Ovary (tissue), 9 donors: ENCODE data around the gene ARHGEF25. TPM values are rescaled to one million over a fixed set of nuclear protein-coding genes. Genes with fewer than 3 reads are reported as not detected.
"Not testable (repeated sequence)": the region's sequence is repeated elsewhere in the genome, so short reads cannot be mapped to it uniquely, and the experiment has no call there.

Experiments used
- DNase-seq, 5 donors: peaks; one replicate each; pipeline ENCODE4 v3.0.0-alpha.2; 2019 to 2020
- H3K27ac ChIP-seq, 2 donors: fragments of 200-600 bp; one replicate each; pipeline versions ENCODE4 v1.5.1 to v1.8.0; 2019 to 2022
- H3K27me3 ChIP-seq: fragments of 200-600 bp; one replicate; pipeline ENCODE4 v1.8.0; 2022
- H3K36me3 ChIP-seq: fragments of 200-600 bp; sonication (generic); one replicate; pipeline ENCODE4 v1.5.1; 2019
- H3K4me1 ChIP-seq: one replicate; pipeline ENCODE4 v1.8.1; 2013; ENCODE audit warnings: mild to moderate bottlenecking, moderate library complexity; ENCODE audit not compliant: insufficient read depth
- H3K4me3 ChIP-seq: fragments of 200-600 bp; sonication (generic); one replicate; pipeline ENCODE4 v1.5.1; 2017
- H3K9me3 ChIP-seq, 2 donors: fragments of 200-600 bp in 1 of 2; sonication (generic) in 1 of 2; one replicate each; pipeline versions ENCODE4 v1.5.1 to v1.8.1; 2013 to 2019; ENCODE audit warnings: mild to moderate bottlenecking in 1 of 2, moderate library complexity in 1 of 2
- CTCF ChIP-seq, 3 donors: fragments of 450-650 bp in 2 of 3; fragments of 200-600 bp in 1 of 3; IDR thresholded peaks; one replicate each; pipeline versions ENCODE4 v1.5.1 to v1.8.0; 2016 to 2022; ENCODE audit warnings: antibody characterized with exemption in 3 of 3, mild to moderate bottlenecking in 1 of 3
- EP300 ChIP-seq: sonication (generic); formaldehyde crosslinking; IDR thresholded peaks from one replicate; pipeline ENCODE4 v1.6.1; 2017; ENCODE audit warnings: antibody characterized with exemption
- POLR2A ChIP-seq: fragments of 450-650 bp; IDR thresholded peaks from one replicate; pipeline ENCODE4 v1.6.1; 2017; ENCODE audit warnings: antibody characterized with exemption, mild to moderate bottlenecking, moderate library complexity
- WGBS, 3 donors: extraction: QIAGEN DNeasy Blood & Tissue Kit in 1 of 3; methylation state at CpG; one replicate each; pipeline versions ENCODE4 v1.1.5 to v1.1.7; 2013 to 2017; 5-methylcytosine and 5-hydroxymethylcytosine counted together
- intact Hi-C, 4 donors: fragments of 100-400 bp; cut with DNase I; formaldehyde crosslinking; loops; one replicate each; pipeline versions ENCODE4 v1.11.0 to v1.15.1; 2022 to 2023
- polyA plus RNA-seq, 2 donors: library from polyadenylated mRNA; stranded (reverse); fragments of 200-250 nt in 1 of 2; fragments of 350-450 nt in 1 of 2; fragmentation: Illumina TruSeq in 1 of 2; extraction: RNeasy Lipid Tissue Mini Kit (QIAGEN cat#74804) in 1 of 2; gene quantifications; one replicate each; pipeline ENCODE4 v1.2.3, GENCODE V29; 2013 to 2014
- total RNA-seq, 7 donors: library from RNA; depleted of rRNA in 2 of 7; stranded (reverse); fragments of >200 nt in 2 of 7; fragmentation: NEBNext Ultra II Directional in 3 of 7; extraction: Animal tissue kit (Norgen Biotek cat#: 25700) in 3 of 7; gene quantifications; one replicate each; pipeline versions ENCODE4 v1.1.0 to v1.2.4, GENCODE V29; 2016 to 2023
- donor health status: DM: no; HTN: no; CAD: no; lungs with moderate emphysema.
- donor health status: DM: no; HTN: no; CAD: no.
- donor health status: Bipolar disorder and iron deficiency.
- donor health status: DM: yes; HTN: yes; CAD: no.
- donor health status: DM: no; HTN: no; CAD: no.
- donor health status: DM: yes; HTN: yes; CAD: no.

The ARHGEF25 gene
- total and polyA plus RNA-seq, 9 donors: 22.1 to 48.8 (median 38.7) TPM

- intact Hi-C loops: no loop called here
- TF ChIP-seq EP300 (no peak), POLR2A (no peak), CTCF (IDR thresholded peaks at IDR 0.05) (no peak)
- Histone ChIP-seq H3K9me3 (no peaks in the 10 kb centered on the region), H3K4me1 (peaks cover 3% of the 10 kb centered on the region), H3K4me3 (no peak overlapping the region), H3K27ac (no peak overlapping the region), H3K27me3 (no peaks in the 10 kb centered on the region), H3K36me3 (no peaks in the 10 kb centered on the region)
- WGBS, 3 donors: 77 to 81% (median 78%) methylated on average over 5 of the region's 5 CpGs
- no peak for DNase-seq
Measured at GRCh38 chr12:57615637-57616036, 4.4 kb downstream of the ARHGEF25 start.

DNA sequence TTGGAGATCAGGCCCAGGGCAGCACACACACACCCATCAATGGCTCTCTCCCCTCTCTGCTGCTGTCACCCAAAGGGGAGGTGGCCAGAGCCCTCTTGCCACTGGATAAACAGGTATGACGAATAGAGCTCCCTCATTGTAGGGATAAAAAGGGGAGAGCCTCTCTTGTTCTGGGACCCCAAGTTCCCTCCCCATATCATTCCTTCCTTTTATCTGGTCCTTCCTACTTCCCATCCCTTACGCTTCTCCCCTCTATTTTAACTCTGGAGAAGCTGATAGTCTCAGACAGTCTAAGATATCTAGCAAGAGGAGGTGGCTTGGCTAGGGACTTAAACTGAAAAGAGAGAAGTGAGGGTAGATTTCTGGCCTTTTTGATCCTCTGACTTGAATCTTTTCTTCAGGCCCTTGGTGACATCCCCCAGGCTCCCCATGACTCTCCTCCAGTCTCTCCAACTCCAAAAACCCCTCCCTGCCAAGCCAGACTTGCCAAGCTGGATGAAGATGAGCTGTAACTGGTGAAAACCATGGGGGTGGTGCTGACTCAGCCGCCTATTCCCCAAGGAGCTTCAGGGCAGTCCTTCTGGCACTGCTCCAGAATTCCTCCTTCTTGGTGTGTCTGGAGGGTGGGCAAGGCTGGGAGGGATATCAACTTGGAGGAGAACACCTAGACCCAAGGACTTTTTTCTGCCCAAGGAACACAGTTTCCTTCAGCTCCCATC is 5.3 kb downstream of the ARHGEF25 start:
- no peak for TF ChIP-seq EP300
- no peak for TF ChIP-seq CTCF (IDR thresholded peaks at IDR 0.05)
- TF ChIP-seq POLR2A: no peak
- 68 to 78% (median 75%) methylated on average over 3 of the region's 3 CpGs for WGBS, 3 donors
- H3K4me1 ChIP-seq: peaks cover 6% of the 10 kb centered on the region
- H3K27me3 ChIP-seq: no peaks in the 10 kb centered on the region
- H3K9me3 ChIP-seq: no peaks in the 10 kb centered on the region
- no peak for DNase-seq
- H3K36me3 ChIP-seq: no peaks in the 10 kb centered on the region
- no peak overlapping the region for H3K27ac ChIP-seq
- intact Hi-C loops: no loop called here
- no peak overlapping the region for H3K4me3 ChIP-seq

- H3K9me3 ChIP-seq: no peaks in the 10 kb centered on the region
- no peaks in the 10 kb centered on the region for H3K27me3 ChIP-seq
- no peak overlapping the region for H3K27ac ChIP-seq
- H3K4me3 ChIP-seq: no peak overlapping the region
- intact Hi-C loops: no loop called here
- DNase-seq: no peak
- no peak for TF ChIP-seq POLR2A
- TF ChIP-seq EP300: no peak
- no peak for TF ChIP-seq CTCF (IDR thresholded peaks at IDR 0.05)
- WGBS, 3 donors: 55 to 64% (median 63%) methylated on average over 11 of the region's 11 CpGs
- peaks cover 4% of the 10 kb centered on the region for H3K4me1 ChIP-seq
- no peaks in the 10 kb centered on the region for H3K36me3 ChIP-seq
Measured at GRCh38 chr12:57617942-57618341, 6.7 kb downstream of the ARHGEF25 start.

DNA sequence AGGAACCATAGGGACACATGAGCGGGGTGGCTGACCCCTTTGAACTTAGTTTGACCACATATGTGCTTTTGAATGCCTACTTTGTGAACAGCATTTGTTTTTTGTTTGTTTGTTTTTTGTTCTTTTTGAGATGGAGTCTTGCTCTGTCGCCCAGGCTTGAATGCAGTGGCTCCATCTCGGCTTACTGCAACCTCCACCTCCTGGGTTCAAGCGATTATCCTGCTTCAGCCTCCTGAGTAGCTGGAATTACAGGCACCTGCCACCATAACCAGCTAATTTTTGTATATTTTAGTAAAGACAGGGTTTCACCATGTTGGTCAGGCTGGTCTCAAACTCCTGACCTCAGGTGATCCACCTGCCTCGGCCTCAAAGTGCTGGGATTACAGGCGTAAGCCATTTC is 7.2 kb downstream of the ARHGEF25 start:
- H3K4me3 ChIP-seq, DNase-seq, intact Hi-C loops, H3K27ac ChIP-seq, H3K36me3 ChIP-seq, H3K9me3 ChIP-seq, H3K4me1 ChIP-seq, H3K27me3 ChIP-seq: not testable (repeated sequence)
- 88 to 94% (median 88%) methylated on average over 6 of the region's 6 CpGs for WGBS, 3 donors

- no peaks in the 10 kb centered on the region for H3K27me3 ChIP-seq
- intact Hi-C loops: no loop called here
- peaks cover 4% of the 10 kb centered on the region for H3K4me1 ChIP-seq
- no peak overlapping the region for H3K4me3 ChIP-seq
- DNase-seq: no peak
- H3K36me3 ChIP-seq: no peaks in the 10 kb centered on the region
- TF ChIP-seq EP300: no peak
- no peak for TF ChIP-seq POLR2A
- TF ChIP-seq CTCF (IDR thresholded peaks at IDR 0.05): no peak
- 80 to 82% (median 81%) methylated on average over 16 of the region's 16 CpGs for WGBS, 3 donors
- H3K9me3 ChIP-seq: no peaks in the 10 kb centered on the region
- no peak overlapping the region for H3K27ac ChIP-seq
Measured at GRCh38 chr12:57618966-57619433, 7.8 kb downstream of the ARHGEF25 start.
